H1 (cell line): ENCODE results near the gene GTF3C5. TPM values are rescaled to one million over a fixed set of nuclear protein-coding genes. Genes with fewer than 3 reads are reported as not detected.

Source experiments
- CTCF ChIA-PET: fragments of 300-600 bp; sonication (Branson Sonifier 250); formaldehyde crosslinking; loops from one replicate; lab custom pipeline; 2021; ENCODE audit not compliant: partially characterized antibody; lab: Charles Lee
- POLR2A ChIA-PET: fragments of 300-600 bp; sonication (Branson Sonifier 250); formaldehyde crosslinking; loops from one replicate; lab custom pipeline; 2021; ENCODE audit warnings: inconsistent platforms; ENCODE audit not compliant: partially characterized antibody; lab: Charles Lee
- DNase-seq, 2 experiments: peaks; one replicate each; pipeline versions ENCODE4 v3.0.0 to v3.0.0-alpha.2; 2010 to 2022; ENCODE audit warnings: low spot score in 2 of 2, low read depth in 1 of 2, mixed read lengths in 1 of 2
- FAIRE-seq: peaks from 2 replicates; lab custom pipeline; 2011; peaks lifted over from hg19 to GRCh38; lab: Jason Lieb, UNC
- H2AFZ ChIP-seq: 2 replicates; pipeline ENCODE4 v1.8.1; 2012; ENCODE audit warnings: low read length, inconsistent platforms
- H2AK5ac ChIP-seq: 2 replicates; pipeline ENCODE4 v1.6.1; 2013; ENCODE audit warnings: low read depth, low read length
- H2BK120ac ChIP-seq: replicated peaks from 2 replicates; pipeline ENCODE3; 2013; ENCODE audit warnings: low read depth, low read length, inconsistent platforms
- H2BK12ac ChIP-seq: 2 replicates; pipeline ENCODE4 v1.6.1; 2013; ENCODE audit warnings: low read depth, low read length
- H2BK15ac ChIP-seq: 2 replicates; pipeline ENCODE4 v1.6.1; 2013; ENCODE audit warnings: low read length
- H2BK20ac ChIP-seq: 2 replicates; pipeline ENCODE4 v1.6.1; 2013; ENCODE audit warnings: low read length
- H2BK5ac ChIP-seq: 2 replicates; pipeline ENCODE4 v1.6.1; 2013; ENCODE audit warnings: low read depth, low read length
- H3K14ac ChIP-seq: 2 replicates; pipeline ENCODE4 v1.6.1; 2013; ENCODE audit warnings: inconsistent platforms; ENCODE audit not compliant: insufficient read length
- H3K18ac ChIP-seq: 2 replicates; pipeline ENCODE4 v1.6.1; 2013; ENCODE audit warnings: low read length; ENCODE audit errors: extremely low read depth
- H3K23ac ChIP-seq: 2 replicates; pipeline ENCODE4 v1.6.1; 2013; ENCODE audit warnings: inconsistent platforms; ENCODE audit not compliant: insufficient read length
- H3K23me2 ChIP-seq: 2 replicates; pipeline ENCODE4 v1.6.1; 2013; ENCODE audit warnings: low read depth, low read length
- H3K27ac ChIP-seq: 2 replicates; pipeline ENCODE4 v1.6.1; 2011; ENCODE audit warnings: low read depth, low read length, inconsistent platforms
- H3K27me3 ChIP-seq, 4 experiments: replicated peaks in 1 of 4; 1 replicate in 1 of 4; 2 replicates in 3 of 4; pipeline versions ENCODE4 v1.6.1 to v1.8.1; 2011 to 2013; ENCODE audit warnings: low read length in 3 of 4, mild to moderate bottlenecking in 3 of 4, inconsistent platforms in 2 of 4, mixed read lengths in 2 of 4, moderate library complexity in 1 of 4; ENCODE audit not compliant: control insufficient read depth in 3 of 4, insufficient read depth in 3 of 4; ENCODE audit errors: extremely low read depth in 1 of 4
- H3K36me3 ChIP-seq, 4 experiments: 2 replicates each; pipeline versions ENCODE4 v1.6.1 to v1.8.1; 2011 to 2013; ENCODE audit warnings: mild to moderate bottlenecking in 4 of 4, low read length in 3 of 4, moderate library complexity in 2 of 4, control low read depth in 1 of 4, inconsistent platforms in 1 of 4; ENCODE audit not compliant: insufficient read depth in 4 of 4, control insufficient read depth in 2 of 4
- H3K4ac ChIP-seq: replicated peaks from 2 replicates; pipeline ENCODE3; 2013; ENCODE audit warnings: low read length, low read depth, mixed read lengths, inconsistent platforms; ENCODE audit not compliant: insufficient read length
- H3K4me1 ChIP-seq, 4 experiments: replicated peaks in 1 of 4; 1 replicate in 1 of 4; 2 replicates in 3 of 4; pipeline versions ENCODE4 v1.6.1 to v1.8.1; 2011 to 2013; ENCODE audit warnings: low read length in 3 of 4, inconsistent platforms in 2 of 4, mixed read lengths in 1 of 4; ENCODE audit not compliant: insufficient read depth in 4 of 4, control insufficient read depth in 3 of 4
- H3K4me2 ChIP-seq, 2 experiments: 2 replicates each; pipeline versions ENCODE4 v1.6.1 to v1.8.1; 2011 to 2013; ENCODE audit warnings: low read depth in 2 of 2, low read length in 2 of 2, control low read depth in 1 of 2, inconsistent platforms in 1 of 2, mild to moderate bottlenecking in 1 of 2; ENCODE audit not compliant: insufficient read depth in 1 of 2
- H3K4me3 ChIP-seq, 4 experiments: fragments of 200-600, 300-600 bp in 1 of 4; sonication (generic), shearing (Covaris generic), sonication (Bioruptor Twin) in 1 of 4; 2 replicates each; pipeline versions ENCODE4 v1.5.1 to v1.8.1; 2011 to 2016; ENCODE audit warnings: low read length in 4 of 4, low read depth in 3 of 4, control low read depth in 2 of 4, inconsistent platforms in 2 of 4, mild to moderate bottlenecking in 2 of 4, mixed read lengths in 1 of 4, moderate library complexity in 1 of 4; ENCODE audit not compliant: insufficient read depth in 2 of 4; ENCODE audit errors: extremely low read depth in 1 of 4
- H3K56ac ChIP-seq: replicated peaks from 2 replicates; pipeline ENCODE3; 2013; ENCODE audit warnings: low read depth, mild to moderate bottlenecking, mixed read lengths, low read length, inconsistent platforms; ENCODE audit not compliant: insufficient read length
- H3K79me1 ChIP-seq: 2 replicates; pipeline ENCODE4 v1.6.1; 2013; ENCODE audit warnings: low read depth, low read length, control low read depth
- H3K79me2 ChIP-seq, 2 experiments: 2 replicates each; pipeline versions ENCODE4 v1.6.1 to v1.8.1; 2012 to 2013; ENCODE audit warnings: low read length in 2 of 2, mild to moderate bottlenecking in 2 of 2, inconsistent platforms in 1 of 2; ENCODE audit not compliant: insufficient read depth in 2 of 2, control insufficient read depth in 1 of 2
- H3K9ac ChIP-seq, 4 experiments: replicated peaks in 1 of 4; 1 replicate in 1 of 4; 2 replicates in 3 of 4; pipeline versions ENCODE4 v1.6.1 to v1.8.1; 2011 to 2013; ENCODE audit warnings: low read depth in 3 of 4, low read length in 3 of 4, control low read depth in 2 of 4, mild to moderate bottlenecking in 2 of 4, moderate library complexity in 2 of 4, inconsistent platforms in 1 of 4; ENCODE audit errors: extremely low read depth in 1 of 4
- H3K9me3 ChIP-seq, 2 experiments: 2 replicates each; pipeline versions ENCODE4 v1.6.1 to v1.8.1; 2012 to 2013; ENCODE audit warnings: mild to moderate bottlenecking in 2 of 2, moderate library complexity in 2 of 2, control low read depth in 1 of 2, inconsistent platforms in 1 of 2, low read depth in 1 of 2, low read length in 1 of 2, mixed read lengths in 1 of 2; ENCODE audit not compliant: insufficient read depth in 2 of 2
- H4K20me1 ChIP-seq, 2 experiments: replicated peaks in 1 of 2; 2 replicates each; pipeline versions ENCODE3 to v1.8.1; 2011 to 2013; ENCODE audit warnings: inconsistent platforms in 2 of 2, low read length in 2 of 2, mild to moderate bottlenecking in 1 of 2; ENCODE audit not compliant: insufficient read depth in 2 of 2, control insufficient read depth in 1 of 2
- H4K5ac ChIP-seq: 2 replicates; pipeline ENCODE4 v1.6.1; 2013; ENCODE audit warnings: low read length, low read depth, mixed read lengths, inconsistent platforms; ENCODE audit not compliant: insufficient read length
- H4K8ac ChIP-seq: 2 replicates; pipeline ENCODE4 v1.8.0; 2013; ENCODE audit warnings: mild to moderate bottlenecking, moderate library complexity, low read length, inconsistent platforms; ENCODE audit not compliant: insufficient read depth; ENCODE audit errors: extremely low read depth
- H4K91ac ChIP-seq: replicated peaks from 2 replicates; pipeline ENCODE3; 2013; ENCODE audit warnings: low read length, mixed read lengths, inconsistent platforms; ENCODE audit not compliant: insufficient read length
- CHD1 ChIP-seq: IDR thresholded peaks from 2 replicates; pipeline ENCODE4 v1.6.1; 2012; ENCODE audit warnings: low read depth, low read length, improper control_type of control experiment
- CREB1 ChIP-seq: IDR thresholded peaks from 2 replicates; pipeline ENCODE4 v1.6.1; 2012; ENCODE audit warnings: inconsistent platforms
- E2F6 ChIP-seq: IDR thresholded peaks from 2 replicates; pipeline ENCODE4 v1.6.1; 2012; ENCODE audit warnings: inconsistent platforms
- EGR1 ChIP-seq: IDR thresholded peaks from 2 replicates; pipeline ENCODE4 v1.6.1; 2011; ENCODE audit warnings: low read depth, low read length, borderline replicate concordance
- HDAC2 ChIP-seq, 2 experiments: fragments of 300-600 bp in 1 of 2; sonication (generic) in 1 of 2; IDR thresholded peaks; 2 replicates each; pipeline ENCODE4 v1.6.1; 2011 to 2012; ENCODE audit warnings: low read depth in 2 of 2, low read length in 2 of 2, mild to moderate bottlenecking in 2 of 2, moderate library complexity in 2 of 2, borderline replicate concordance in 1 of 2, inconsistent platforms in 1 of 2
- KDM4A ChIP-seq: IDR thresholded peaks from one replicate; pipeline ENCODE4 v1.7.1; 2012; ENCODE audit warnings: low read depth, mild to moderate bottlenecking, moderate library complexity, low read length, inconsistent platforms; ENCODE audit not compliant: severe bottlenecking
- MAX ChIP-seq: IDR thresholded peaks from 2 replicates; pipeline ENCODE4 v1.6.1; 2012; ENCODE audit warnings: inconsistent platforms
- RBBP5 ChIP-seq: IDR thresholded peaks from 2 replicates; pipeline ENCODE4 v1.7.1; 2012; ENCODE audit warnings: low read depth, mild to moderate bottlenecking, inconsistent platforms, low read length, moderate library complexity, borderline replicate concordance
- RFX5 ChIP-seq: IDR thresholded peaks from 2 replicates; pipeline ENCODE4 v1.6.1; 2011; ENCODE audit warnings: low read depth, low read length, improper control_type of control experiment, borderline replicate concordance
- SIN3A ChIP-seq, 2 experiments: IDR thresholded peaks in 1 of 2; conservative IDR thresholded peaks in 1 of 2; 2 replicates each; pipeline ENCODE4 v1.6.1; 2011 to 2012; ENCODE audit warnings: low read length in 2 of 2, improper control_type of control experiment in 1 of 2, low read depth in 1 of 2, mild to moderate bottlenecking in 1 of 2
- TAF7 ChIP-seq: optimal IDR thresholded peaks from 2 replicates; pipeline ENCODE3; 2011; ENCODE audit warnings: low read depth, mild to moderate bottlenecking, inconsistent platforms, low read length, moderate library complexity, borderline replicate concordance
- TCF12 ChIP-seq: IDR thresholded peaks from 2 replicates; pipeline ENCODE4 v1.6.1; 2011; ENCODE audit warnings: low read depth, mild to moderate bottlenecking, low read length
- YY1 ChIP-seq: IDR thresholded peaks from 2 replicates; pipeline ENCODE4 v1.6.1; 2011; ENCODE audit warnings: low read depth, mild to moderate bottlenecking, low read length
- WGBS, 2 experiments: shearing (Covaris generic) in 1 of 2; methylation state at CpG; one replicate each; pipeline versions ENCODE4 v1.1.6 to v1.1.7; 2013 to 2015; ENCODE audit warnings: low lambda C conversion rate in 2 of 2, mixed read lengths in 2 of 2, inconsistent platforms in 1 of 2, low coverage in 1 of 2, missing lambda C conversion rate in 1 of 2; ENCODE audit not compliant: insufficient replicate concordance in 2 of 2, insufficient coverage in 1 of 2, insufficient read length in 1 of 2; ENCODE audit errors: extremely low coverage in 1 of 2, missing lambda C conversion rate in 1 of 2; 5-methylcytosine and 5-hydroxymethylcytosine counted together
- polyA plus RNA-seq, 7 experiments: library from polyadenylated mRNA; depleted of rRNA in 3 of 7; stranded (reverse) in 5 of 7; unstranded in 2 of 7; fragments of >200 nt in 5 of 7; fragments of 200-250 nt in 2 of 7; gene quantifications; 1 replicate in 5 of 7; 2 replicates in 1 of 7; 4 replicates in 1 of 7; pipeline versions ENCODE4 v1.2.1 to v1.2.3, GENCODE V29; 2011 to 2013; ENCODE audit warnings: missing spikeins in 2 of 7, mixed read lengths in 2 of 7
- total RNA-seq: library from RNA; stranded (reverse); fragmentation: NEBNext Ultra II Directional; extraction: Animal tissue kit (Norgen Biotek cat#: 25700); gene quantifications from 2 replicates; pipeline ENCODE4 v1.2.1, GENCODE V29; 2021

GTF3C5 gene
- total and polyA plus RNA-seq, 2 of the 8 experiments (the other 6 are each of a cell fraction or from before 2014, with no cell fraction given) = 78.7 to 87.1 TPM

DNA sequence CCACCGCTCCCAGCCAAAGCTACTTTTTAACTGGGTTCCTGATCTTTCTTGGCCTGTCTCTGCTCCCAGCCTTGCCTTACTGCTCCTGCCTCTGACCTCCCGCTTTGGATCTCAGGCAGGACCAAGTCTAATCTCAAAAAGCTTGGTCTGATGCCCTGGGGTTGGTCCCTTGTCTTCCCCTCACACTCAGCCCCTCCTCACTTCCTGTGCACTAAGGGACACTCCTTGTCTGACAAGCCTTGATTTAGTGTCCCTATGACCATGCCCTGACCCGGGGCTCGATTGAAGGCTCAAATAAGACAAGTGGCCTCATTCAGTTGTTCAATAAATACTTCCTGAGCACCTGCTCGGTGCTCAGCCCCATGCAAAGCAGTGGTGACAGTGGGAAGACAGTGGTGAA, 3.7 kb upstream of the GTF3C5 start:
- WGBS, 2 experiments = 52% methylated on average over 5 of the region's 5 CpGs; no CpG with 5 or more reads in 1 of the 2 experiments
- H4K91ac ChIP-seq = no peak overlapping the region
- no peak overlapping the region for H4K5ac ChIP-seq
- H3K56ac ChIP-seq = no peak overlapping the region
- H3K4ac ChIP-seq = no peak overlapping the region
- no peak overlapping the region for H2BK120ac ChIP-seq
- no peak overlapping the region for H2BK5ac ChIP-seq
- H3K27me3 ChIP-seq = peaks cover 0 to 1% (median 0%) of the 10 kb centered on the region in 4 experiments; a peak in 3 of 7 replicates
- POLR2A ChIA-PET = interaction anchor here (0.6 kb wide), 1 partner anchor 1361 kb away, joined by 3 read pairs; no protein-coding TSS in a partner anchor
- no peak overlapping the region for H3K27ac ChIP-seq
- no peak overlapping the region for H3K18ac ChIP-seq
- H2AK5ac ChIP-seq = no peak overlapping the region
- no peak overlapping the region for H3K4me3 ChIP-seq
- H4K20me1 ChIP-seq = peaks cover 0 to 2% of the 10 kb centered on the region in 2 experiments
- FAIRE-seq = no peak
- H2BK15ac ChIP-seq = no peak overlapping the region
- no peaks in the 10 kb centered on the region for H3K9me3 ChIP-seq
- no peak overlapping the region for H2BK20ac ChIP-seq
- peaks cover 8% of the 10 kb centered on the region; the same call in 1 of the 2 replicates for H3K23me2 ChIP-seq
- peaks cover 2 to 8% (median 3%) of the 10 kb centered on the region in 4 experiments; a peak in 6 of 7 replicates for H3K4me1 ChIP-seq
- H3K9ac ChIP-seq = no peak overlapping the region
- H3K14ac ChIP-seq = no peak overlapping the region
- no peak overlapping the region for H2BK12ac ChIP-seq
- H3K23ac ChIP-seq = no peak overlapping the region
- no peak for DNase-seq
- peaks cover 8% of the 10 kb centered on the region for H3K79me1 ChIP-seq
- CTCF ChIA-PET = interaction anchor here (0.9 to 6.0 kb wide), 4 partner anchors 11 to 124 kb away, joined by 3 to 57 read pairs (median 4); no protein-coding TSS in a partner anchor
- TF ChIP-seq TCF12 (no peak), SIN3A (conservative IDR thresholded peaks at IDR 0.05 in 1 of 2, IDR thresholded peaks at IDR 0.05 in 1 of 2; ENCODE audit: low read depth in 1 of 2, low read length in 2 of 2) (no peak), EGR1 (no peak), RBBP5 (no peak), MAX (no peak), E2F6 (no peak), YY1 (no peak), RFX5 (no peak), TAF7 (no peak), CREB1 (no peak), KDM4A (no peak), CHD1 (no peak), HDAC2 (IDR thresholded peaks at IDR 0.05; ENCODE audit: borderline replicate concordance in 1 of 2, low read depth in 2 of 2, low read length in 2 of 2) (no peak)
- H4K8ac ChIP-seq = no peak overlapping the region
- no peak overlapping the region for H2AFZ ChIP-seq
- H3K4me2 ChIP-seq = no peak overlapping the region
- peaks cover 9 to 15% of the 10 kb centered on the region in 2 experiments for H3K79me2 ChIP-seq
- no peaks in the 10 kb centered on the region for H3K36me3 ChIP-seq
